WTC11 (cell line): Measurements from ENCODE around the gene KSR2.

Experiments used
- SP1 ChIP-seq: sonication (generic); formaldehyde crosslinking; conservative IDR thresholded peaks from 2 replicates; pipeline ENCODE4 v1.8.1; 2022; ENCODE audit warnings: missing genetic modification reagents
- ZNF138 ChIP-seq: sonication (generic); formaldehyde crosslinking; conservative IDR thresholded peaks from 2 replicates; pipeline ENCODE4 v1.8.1; 2022; ENCODE audit warnings: mild to moderate bottlenecking, moderate library complexity, missing genetic modification reagents
- TF ChIP-seq, protein P1 (sequence below): fragments of 200-600 bp; IDR thresholded peaks from 2 replicates; pipeline ENCODE4 v1.8.0; 2022; ENCODE audit warnings: antibody characterized with exemption
- TF ChIP-seq, protein P2 (sequence below): sonication (generic); formaldehyde crosslinking; conservative IDR thresholded peaks from 2 replicates; pipeline ENCODE4 v1.8.1; 2023; ENCODE audit warnings: mild to moderate bottlenecking, low read depth, missing genetic modification reagents, moderate library complexity
- TF ChIP-seq, protein P3 (sequence below): sonication (generic); formaldehyde crosslinking; IDR thresholded peaks from 2 replicates; pipeline ENCODE4 v1.8.1; 2023; ENCODE audit warnings: mild to moderate bottlenecking, missing genetic modification reagents, moderate library complexity

DNA sequence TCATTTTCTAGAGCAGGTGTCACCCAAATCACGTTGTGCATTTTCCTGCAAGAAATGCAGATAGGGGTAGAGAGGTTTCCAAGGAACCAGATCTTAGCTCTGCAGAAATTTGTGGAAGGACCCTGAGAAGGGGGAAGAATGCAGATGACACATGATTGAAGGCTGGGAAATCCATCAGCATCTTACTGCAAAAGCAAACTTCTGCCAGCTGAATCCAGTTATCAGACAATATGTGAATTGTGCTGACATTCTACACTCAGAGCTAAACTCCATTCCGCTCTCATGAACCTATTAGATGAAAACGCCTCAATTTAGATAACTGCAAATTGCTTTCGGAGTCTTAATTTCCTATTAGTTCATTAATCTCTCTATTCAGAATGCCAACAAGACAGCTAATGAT lies 396.0 kb downstream of the KSR2 start:
- TF ChIP-seq, protein P1, sequence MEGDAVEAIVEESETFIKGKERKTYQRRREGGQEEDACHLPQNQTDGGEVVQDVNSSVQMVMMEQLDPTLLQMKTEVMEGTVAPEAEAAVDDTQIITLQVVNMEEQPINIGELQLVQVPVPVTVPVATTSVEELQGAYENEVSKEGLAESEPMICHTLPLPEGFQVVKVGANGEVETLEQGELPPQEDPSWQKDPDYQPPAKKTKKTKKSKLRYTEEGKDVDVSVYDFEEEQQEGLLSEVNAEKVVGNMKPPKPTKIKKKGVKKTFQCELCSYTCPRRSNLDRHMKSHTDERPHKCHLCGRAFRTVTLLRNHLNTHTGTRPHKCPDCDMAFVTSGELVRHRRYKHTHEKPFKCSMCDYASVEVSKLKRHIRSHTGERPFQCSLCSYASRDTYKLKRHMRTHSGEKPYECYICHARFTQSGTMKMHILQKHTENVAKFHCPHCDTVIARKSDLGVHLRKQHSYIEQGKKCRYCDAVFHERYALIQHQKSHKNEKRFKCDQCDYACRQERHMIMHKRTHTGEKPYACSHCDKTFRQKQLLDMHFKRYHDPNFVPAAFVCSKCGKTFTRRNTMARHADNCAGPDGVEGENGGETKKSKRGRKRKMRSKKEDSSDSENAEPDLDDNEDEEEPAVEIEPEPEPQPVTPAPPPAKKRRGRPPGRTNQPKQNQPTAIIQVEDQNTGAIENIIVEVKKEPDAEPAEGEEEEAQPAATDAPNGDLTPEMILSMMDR: no peak
- TF ChIP-seq ZNF138 (CRISPR knock-in tag) (no peak), SP1 (CRISPR knock-in tag) (no peak)
- TF ChIP-seq, protein P2, sequence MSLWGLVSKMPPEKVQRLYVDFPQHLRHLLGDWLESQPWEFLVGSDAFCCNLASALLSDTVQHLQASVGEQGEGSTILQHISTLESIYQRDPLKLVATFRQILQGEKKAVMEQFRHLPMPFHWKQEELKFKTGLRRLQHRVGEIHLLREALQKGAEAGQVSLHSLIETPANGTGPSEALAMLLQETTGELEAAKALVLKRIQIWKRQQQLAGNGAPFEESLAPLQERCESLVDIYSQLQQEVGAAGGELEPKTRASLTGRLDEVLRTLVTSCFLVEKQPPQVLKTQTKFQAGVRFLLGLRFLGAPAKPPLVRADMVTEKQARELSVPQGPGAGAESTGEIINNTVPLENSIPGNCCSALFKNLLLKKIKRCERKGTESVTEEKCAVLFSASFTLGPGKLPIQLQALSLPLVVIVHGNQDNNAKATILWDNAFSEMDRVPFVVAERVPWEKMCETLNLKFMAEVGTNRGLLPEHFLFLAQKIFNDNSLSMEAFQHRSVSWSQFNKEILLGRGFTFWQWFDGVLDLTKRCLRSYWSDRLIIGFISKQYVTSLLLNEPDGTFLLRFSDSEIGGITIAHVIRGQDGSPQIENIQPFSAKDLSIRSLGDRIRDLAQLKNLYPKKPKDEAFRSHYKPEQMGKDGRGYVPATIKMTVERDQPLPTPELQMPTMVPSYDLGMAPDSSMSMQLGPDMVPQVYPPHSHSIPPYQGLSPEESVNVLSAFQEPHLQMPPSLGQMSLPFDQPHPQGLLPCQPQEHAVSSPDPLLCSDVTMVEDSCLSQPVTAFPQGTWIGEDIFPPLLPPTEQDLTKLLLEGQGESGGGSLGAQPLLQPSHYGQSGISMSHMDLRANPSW (CRISPR knock-in tag): no peak
- TF ChIP-seq, protein P3, sequence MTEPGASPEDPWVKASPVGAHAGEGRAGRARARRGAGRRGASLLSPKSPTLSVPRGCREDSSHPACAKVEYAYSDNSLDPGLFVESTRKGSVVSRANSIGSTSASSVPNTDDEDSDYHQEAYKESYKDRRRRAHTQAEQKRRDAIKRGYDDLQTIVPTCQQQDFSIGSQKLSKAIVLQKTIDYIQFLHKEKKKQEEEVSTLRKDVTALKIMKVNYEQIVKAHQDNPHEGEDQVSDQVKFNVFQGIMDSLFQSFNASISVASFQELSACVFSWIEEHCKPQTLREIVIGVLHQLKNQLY: no peak
